ENCODE measurements around the gene RAB36. TPM values are rescaled to one million over a fixed set of nuclear protein-coding genes. Genes with fewer than 3 reads are reported as not detected.
"Not testable (repeated sequence)": the region's sequence is repeated elsewhere in the genome, so short reads cannot be mapped to it uniquely, and the experiment has no call there.

The RAB36 gene
- total RNA-seq, 1 donor from 2014 or later = 17.1 TPM

DNA sequence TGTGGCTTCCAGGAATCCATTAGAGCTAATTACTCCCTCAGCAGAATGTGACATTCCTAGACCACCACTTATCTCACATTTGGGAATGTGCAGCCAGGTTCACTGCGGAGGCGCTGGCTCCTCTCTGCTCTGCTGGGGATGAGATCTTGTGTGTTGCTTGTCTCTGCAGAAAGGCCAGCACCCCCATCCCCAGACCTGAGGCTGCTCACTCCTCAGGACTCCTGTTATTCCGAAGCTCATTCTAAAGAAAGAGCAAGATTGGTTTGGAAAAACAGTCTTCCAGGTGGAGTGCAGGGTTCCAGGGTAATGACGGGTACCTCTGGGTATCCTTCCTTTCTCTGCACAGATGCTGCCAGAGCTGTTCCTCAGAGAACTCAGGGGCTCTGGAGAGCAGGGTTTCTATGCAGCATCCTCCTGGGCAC lies 24.3 kb upstream of the RAB36 start:
- no peak for DNase-seq (ENCODE audit: low read depth)

DNA sequence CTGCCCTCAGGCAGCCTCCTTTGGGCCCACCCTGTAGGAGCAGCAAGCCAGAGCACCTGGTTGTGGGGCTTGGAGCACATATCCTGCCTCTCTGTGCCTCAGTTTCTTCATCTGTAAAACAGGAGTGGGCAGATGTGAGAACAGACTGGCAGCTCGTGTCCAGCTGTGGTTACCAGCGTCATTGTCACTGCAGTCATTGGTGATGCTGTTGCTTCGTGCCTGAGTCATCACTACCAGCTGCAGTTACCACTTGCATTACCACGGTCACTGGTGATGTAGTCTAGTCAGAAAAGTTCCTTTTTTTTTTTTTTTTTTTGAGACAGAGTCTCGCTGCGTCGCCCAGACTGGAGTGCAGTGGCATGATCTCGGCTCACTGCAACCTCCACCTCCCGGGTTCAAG lies 23.9 kb upstream of the RAB36 start:
- no peak for DNase-seq (ENCODE audit: low read depth)

DNA sequence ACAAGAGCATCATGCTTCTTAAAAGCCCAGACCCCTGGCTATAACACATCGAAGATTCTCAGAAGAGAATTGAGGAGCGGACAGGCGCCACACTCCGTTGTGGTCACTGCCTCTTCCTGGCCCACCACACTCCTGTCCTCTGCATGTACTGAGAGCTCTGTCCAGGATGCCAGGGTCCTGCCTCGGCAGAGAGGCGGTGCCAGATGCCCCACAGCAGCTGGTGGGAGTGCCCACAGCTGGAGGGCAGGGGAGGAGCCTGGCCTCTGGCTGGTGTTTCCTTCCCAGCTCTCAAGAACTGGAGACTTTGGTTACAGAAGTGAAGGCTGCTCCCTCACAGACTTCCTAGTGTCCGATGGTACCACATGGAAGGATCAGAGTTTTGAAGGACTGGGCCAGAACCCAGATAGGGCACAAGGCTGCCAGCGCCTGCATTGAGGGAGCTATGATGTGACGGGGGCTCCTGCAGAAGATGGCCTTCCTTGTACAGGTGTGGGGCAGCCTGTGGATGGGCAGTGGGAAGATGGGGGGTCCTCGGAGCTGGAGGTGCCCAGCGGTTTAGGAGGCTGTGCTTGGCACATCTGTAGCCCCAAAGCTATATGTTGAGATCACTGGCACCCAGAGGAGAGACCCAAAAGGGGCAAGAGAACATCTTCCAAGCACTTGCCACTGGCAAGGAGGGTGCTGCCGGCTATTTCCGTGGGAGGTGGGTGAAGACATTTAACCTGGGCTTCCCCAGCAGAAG lies 22.9 kb upstream of the RAB36 start:
- no peak for DNase-seq (ENCODE audit: low read depth)

DNA sequence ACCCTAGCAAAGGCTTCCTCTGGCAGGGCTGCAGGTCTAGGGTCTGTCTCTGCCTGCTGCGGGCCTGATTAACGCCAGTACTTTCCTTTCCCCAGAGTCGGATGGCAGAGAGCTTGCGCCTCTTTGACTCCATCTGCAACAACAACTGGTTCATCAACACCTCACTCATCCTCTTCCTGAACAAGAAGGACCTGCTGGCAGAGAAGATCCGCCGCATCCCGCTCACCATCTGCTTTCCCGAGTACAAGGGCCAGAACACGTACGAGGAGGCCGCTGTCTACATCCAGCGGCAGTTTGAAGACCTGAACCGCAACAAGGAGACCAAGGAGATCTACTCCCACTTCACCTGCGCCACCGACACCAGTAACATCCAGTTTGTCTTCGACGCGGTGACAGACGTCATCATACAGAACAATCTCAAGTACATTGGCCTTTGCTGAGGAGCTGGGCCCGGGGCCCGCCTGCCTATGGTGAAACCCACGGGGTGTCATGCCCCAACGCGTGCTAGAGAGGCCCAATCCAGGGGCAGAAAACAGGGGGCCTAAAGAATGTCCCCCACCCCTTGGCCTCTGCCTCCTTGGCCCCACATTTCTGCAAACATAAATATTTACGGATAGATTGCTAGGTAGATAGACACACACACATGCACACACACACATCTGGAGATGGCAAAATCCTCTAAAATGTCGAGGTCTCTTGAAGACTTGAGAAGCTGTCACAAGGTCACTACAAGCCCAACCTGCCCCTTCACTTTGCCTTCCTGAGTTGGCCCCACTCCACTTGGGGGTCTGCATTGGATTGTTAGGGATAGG lies 22.1 kb upstream of the RAB36 start:
- no peak for DNase-seq (ENCODE audit: low read depth)

DNA sequence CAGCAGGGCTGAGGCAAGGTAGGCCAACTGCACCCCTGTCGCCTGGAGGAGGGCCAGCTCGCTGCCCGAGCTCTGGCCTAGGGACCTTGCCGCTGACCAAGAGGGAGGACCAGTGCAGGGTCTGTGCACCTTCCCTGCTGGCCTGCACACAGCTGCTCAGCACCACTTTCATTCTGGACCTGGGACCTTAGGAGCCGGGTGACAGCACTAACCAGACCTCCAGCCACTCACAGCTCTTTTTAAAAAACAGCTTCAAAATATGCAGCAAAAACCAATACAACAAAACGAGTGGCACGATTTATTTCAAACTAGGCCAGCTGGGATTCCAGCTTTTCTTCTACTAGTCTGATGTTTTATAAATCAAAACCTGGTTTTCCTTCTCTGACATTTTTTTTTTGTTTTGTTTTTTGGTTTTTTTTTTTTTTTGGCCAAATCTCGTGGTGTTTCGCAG lies 21.4 kb upstream of the RAB36 start:
- DNase-seq (ENCODE audit: low read depth) = no peak

DNA sequence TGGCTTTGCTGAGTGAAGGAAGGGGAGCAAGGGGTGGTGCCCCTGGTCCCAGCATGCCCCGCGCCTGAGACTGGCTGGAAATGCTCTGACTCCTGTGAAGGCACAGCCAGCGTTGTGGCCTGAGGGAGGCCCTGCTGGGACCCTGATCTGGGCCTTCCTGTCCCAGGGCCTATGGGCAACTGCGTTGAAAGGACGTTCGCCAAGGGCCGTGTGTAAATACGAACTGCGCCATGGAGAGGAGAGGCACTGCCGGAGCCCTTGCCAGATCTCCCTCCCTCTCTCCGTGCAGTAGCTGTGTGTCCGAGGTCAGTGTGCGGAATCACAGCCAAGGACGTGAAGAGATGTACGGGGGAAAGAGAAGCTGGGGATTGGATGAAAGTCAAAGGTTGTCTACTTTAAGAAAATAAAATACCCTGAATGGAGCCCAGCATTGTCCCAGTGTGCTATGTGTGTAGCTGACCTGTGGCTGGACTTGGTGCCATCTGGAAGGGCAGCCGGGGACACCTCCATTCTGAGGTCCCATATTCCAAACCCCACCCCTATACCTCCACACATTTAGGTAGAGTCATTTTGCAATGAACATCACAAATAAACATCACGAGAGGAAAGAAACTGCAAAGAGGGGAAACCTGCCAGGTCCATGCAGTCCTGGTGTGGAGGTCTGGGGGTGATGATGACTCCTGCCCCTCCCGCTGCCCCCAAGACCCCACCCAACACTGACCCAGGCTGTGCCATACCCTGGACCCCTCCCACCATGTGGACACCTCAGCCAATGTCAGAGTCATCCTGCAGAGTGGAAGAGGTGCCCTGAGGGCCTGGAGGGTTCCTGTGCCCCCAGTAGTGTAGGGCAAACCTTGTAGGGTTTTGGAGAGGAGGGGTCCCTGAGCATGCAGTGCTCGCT lies 20.4 kb upstream of the RAB36 start:
- DNase-seq (ENCODE audit: low read depth) = no peak

DNA sequence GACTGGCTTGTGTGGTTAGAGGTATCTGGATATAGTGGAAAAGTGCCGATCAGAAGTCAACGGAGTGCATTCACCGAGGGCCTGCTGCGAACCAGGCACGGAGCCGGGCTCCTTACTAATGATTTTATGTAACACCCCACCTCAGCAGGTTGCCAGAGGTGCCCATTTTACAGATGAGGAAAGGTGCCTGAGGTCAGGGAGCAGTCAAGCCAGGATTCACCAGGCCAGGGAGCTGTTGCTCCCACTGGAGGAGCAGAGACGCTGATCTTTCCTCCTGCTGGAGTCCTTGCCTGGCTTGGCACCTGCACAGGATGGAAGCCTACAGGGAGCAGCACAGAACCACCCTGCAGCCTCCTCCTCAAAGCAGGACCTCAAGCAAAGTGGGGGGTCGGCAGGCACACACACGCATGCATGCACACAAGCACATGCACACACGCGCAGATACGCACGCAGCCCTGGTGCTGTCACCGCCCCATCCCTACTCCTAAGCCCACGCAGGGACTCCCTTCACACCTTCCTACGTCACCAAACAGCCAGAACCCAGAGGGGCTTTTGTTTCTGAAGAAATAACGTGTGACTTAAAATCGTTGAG lies 19.7 kb upstream of the RAB36 start:
- DNase-seq (ENCODE audit: low read depth) = no peak

DNA sequence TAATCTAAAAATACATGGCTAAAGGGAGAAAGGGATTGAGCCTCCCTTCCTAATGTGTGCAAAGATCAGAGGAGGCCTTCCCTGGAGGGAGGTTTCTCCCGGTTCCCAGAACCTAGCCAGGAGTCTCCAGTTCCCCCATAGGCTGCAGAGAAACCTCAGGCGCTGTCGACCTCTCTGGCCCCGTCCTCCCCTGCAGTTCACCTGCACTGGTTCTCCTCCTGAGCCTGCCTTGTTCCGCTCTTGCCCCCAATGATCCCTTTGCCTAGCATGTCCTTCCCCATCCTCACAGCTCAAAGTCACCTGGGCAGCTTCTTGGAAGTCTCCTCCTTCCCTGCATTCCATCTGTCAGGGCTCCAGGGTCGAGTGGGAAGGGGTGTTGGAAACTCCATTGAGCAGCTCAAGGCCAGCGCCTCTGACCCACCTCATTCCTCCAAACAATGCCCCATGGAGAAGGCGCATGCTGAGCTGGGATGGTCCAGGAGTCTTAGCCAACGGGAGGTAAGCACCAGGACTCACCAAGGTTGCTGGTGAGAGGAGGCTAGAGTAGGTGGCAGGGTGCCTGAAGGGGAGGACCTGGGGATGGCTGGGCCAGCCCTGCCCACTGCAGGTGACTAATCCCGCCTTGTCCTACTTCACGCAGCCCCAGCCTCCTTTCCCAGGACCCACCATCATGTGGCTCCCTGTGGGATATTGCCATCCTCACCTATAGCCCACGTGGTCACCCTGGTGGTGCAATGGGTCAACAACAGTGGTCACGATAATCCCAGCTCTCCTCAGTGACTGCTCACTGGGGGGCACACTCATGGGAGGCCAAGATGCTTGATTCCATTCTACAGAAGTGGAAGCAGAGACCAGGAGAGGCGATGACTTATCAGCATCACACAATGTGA lies 18.9 kb upstream of the RAB36 start:
- no peak for DNase-seq (ENCODE audit: low read depth)

DNA sequence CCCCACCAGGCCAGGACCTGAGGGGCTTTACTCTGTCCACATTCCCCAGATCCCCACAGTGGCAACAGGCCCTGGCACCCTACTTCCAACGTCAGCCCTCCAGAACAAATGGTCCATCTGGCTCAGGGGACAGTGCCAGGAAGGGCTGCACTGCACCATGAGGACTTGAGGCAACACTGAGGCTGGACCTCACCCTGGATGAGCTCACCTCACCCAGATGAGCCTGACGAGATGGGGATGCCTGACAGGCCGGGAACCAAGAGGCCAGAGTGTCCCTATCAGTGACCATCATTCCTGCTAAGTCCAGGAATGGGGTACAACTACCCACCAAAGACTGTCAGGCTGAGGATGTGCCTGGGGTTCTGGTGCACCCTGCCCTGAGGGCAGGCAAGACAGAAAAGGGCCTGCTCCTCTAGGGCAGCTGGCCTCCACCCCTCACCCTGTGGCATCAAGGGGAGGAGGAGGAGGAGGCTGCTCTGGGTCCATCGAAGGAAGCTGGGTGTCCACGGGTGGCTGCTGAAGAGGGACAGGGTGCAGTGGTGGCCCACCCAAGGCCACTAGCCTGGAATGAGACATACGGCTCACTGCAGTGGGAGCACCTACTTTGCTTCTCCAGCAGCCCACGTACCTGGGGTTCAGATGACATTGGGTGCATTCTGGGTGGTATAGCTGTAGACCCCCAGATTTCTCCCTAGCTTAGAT lies 18.1 kb upstream of the RAB36 start:
- no peak for DNase-seq (ENCODE audit: low read depth)

DNA sequence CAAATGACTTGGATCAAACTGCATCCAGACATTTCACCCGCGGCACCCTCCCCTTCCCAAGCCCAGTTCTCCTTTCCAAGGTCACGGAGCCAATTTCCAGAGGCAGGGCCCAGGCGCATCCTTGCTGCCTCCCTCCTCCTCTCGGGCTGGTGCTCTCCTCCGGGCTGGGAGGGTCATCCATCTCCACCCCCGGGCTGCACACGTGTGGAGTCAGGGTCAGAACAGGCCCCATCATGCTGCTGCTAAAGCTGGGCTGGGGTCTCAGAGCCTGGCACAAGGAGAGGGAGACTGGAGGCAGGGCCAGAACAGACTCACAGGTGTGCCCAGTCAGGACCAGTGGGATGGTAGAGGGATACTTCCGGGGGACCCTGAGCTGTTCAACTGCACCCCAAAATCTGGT lies 17.5 kb upstream of the RAB36 start:
- DNase-seq (ENCODE audit: low read depth) = no peak

DNA sequence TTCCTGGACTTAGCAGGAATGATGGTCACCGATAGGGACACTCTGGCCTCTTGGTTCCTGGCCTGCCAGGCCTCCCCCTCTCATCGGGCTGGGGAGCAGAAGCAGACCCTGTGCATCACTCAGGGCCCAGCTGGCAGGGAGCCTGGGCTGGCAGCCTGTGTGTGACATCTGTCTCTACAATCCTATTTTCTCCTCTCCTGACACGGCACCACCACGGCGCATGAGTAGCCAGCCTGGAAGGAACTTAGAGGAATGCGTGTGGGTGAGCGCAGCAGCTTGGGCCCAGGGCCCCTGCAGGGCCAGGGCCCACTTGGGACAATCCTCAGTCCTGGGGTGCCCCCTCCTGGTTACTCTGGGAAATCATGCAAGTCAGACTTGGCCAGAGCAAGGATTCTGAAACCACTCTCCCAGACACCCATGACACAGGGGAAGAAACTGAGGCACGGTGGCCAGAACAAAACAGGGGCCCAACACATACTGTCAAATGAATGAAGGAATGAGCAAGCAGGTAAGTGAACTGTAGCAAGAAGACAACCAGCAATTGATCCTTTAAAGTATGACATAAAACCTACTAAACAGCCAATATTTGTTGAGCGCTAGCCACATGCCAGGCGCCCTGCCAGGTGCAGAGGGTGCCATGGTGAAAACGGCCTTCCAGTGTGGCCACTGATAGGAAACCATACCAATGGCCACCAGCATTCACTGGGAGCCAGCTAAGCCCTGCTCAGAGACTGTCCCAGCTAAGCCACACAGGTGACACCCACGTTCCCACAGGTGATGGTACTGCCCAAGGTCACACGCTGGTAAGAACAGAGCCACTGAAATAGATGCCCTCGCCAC lies 16.8 kb upstream of the RAB36 start:
- DNase-seq (ENCODE audit: low read depth) = peak; percentile 42

DNA sequence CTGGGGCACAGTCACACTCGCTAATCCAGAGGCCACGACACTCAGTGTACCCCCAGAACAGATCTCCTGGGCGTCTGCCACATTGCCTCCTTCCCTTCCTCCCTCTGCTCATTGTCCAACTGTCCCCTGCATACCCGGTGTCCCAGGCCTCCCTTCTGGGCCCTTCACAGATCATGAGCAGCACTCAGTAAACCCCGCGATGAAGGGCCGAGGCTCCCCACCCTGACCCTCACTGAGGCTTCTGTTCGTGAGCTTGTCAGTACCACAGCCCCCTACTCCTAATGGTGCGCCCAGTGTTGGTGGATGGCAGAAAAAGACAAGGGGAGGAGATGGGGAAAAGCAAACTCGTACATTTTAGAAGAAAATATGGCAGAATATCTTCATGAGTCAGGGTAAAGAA lies 16.1 kb upstream of the RAB36 start:
- no peak for DNase-seq (ENCODE audit: low read depth)

DNA sequence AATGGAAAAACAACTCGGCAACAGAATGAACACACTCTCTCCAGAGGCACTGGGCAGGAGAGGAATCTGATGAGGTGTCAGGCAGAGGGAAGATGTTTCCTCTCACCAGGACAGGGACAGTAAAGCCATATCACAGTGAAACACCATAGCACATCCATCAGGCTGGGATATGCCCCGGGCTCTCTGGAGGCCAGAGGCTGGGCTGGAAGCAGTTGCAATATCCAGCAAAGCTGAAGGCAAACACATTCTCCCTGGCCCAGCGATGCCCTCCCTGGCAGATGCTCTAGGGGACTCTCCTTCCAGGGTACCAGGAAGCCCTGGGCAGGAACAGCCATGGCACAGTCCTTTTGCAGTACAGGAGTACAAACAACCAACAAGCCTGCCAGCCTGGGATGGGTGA lies 14.6 kb upstream of the RAB36 start:
- no peak for DNase-seq (ENCODE audit: low read depth)

DNA sequence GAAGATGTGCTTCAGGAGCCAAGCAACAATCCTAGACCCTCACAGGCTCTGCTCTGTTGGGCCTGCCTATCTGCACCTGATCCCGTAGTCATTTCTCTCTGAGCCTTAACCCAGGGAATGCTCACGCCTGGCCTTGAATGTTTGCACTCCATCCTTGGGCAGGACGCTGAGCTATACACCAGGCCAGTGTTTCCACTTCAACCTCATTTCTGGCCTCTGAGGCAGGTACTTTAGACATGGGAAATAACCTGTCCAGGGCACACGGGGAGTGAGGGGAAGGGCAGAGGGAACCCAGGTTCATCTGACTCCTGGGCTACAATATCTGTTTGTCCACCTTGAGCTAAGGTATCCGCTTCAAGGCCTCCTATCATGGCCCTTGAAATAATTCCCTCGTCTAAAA lies 13.3 kb upstream of the RAB36 start:
- no peak for DNase-seq (ENCODE audit: low read depth)

DNA sequence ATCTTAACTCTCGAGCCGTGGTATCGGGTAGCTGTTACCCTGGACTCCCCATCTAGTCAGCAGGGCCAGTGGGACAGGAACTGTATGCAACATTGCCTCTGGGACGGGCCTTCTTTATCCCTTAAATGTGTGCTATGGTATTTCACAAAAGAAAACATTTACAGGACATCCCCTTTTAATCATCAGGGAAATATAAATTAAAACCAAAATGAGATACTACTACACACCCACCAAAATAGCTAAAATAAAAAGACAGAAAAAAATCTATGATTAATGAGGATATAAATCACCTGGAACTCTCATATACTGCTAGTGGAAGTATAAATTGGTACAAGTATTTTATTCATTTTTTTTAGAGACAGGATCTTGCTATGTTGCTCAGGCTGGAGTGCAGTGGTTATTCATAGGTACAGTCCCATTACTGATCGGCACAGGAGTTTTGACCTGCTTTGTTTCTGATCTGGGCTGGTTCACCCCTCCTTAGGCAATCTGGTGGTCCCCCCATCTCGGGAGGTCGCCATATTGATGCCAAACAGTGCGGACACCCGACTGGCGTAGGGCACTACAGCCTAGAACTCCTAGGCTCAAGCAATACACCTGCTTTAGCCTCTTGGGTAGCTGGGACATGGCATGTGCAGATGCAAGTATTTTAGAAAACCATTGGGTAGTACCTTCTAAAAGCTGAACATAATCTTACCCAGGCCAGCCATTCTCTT lies 12.7 kb upstream of the RAB36 start:
- DNase-seq (ENCODE audit: low read depth) = no peak

DNA sequence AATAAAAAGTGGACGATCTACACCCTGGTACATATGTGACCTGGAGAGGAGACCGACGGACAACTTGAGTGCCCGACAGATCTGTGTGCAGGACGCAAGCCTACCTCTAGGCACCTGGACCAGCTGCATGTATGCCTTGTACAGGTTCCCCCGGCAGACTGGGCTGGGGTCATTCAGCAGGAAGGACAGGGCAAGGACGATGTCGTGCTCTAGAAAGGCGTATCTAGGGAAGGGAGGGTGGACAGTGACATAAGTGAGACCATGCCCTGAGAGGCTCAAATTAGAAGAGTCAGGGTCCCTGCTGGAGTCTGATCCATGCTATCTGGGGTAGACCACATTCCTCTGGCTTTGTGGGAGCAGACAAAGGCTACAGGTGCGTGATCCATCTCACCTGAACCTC lies 11.4 kb upstream of the RAB36 start:
- no peak for DNase-seq (ENCODE audit: low read depth)

DNA sequence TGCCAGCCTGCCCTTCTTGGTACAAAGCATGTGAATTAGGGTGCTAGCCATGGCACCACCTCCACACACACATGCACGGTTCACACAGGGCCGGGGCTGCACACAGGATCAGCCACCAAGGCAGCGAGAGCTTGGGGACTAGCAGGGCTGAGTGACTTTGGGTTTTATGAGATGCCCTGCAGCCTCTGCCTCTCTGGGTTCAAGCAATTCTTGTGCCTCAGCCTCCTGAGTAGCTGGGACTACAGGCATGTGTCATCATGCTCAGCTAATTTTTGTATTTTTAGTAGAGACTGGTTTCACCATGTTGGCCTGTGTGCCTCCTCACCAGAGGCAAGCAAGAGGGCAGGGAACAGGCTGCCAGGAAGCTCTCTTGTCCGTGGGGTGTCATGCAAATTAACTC lies 8.3 kb upstream of the RAB36 start:
- DNase-seq (ENCODE audit: low read depth) = not testable (repeated sequence)

DNA sequence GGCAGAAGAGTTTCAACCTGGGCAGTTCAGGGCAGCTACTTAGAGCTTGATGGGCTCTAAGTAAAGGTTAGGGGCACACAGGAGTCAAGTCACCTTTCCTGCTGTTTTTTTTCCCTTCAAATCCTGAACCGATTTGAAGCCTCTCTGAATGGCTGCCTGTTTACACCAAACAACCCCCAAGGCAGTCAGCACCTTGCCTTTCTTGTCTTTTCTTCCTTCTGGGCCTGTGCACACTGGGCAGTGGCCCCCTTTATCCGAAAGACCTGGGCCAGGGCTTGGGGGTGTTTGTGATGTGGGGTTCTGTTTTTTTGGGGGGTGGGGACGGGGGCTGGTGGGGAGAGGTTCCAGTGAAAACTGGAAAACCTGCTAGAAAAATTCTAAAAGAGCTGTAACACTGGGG lies 7.8 kb upstream of the RAB36 start:
- DNase-seq (ENCODE audit: low read depth) = no peak

Data from renal cortical epithelial cell (primary cell).